ENCODE measurements around the gene TTLL8. TPM values are rescaled to one million over a fixed set of nuclear protein-coding genes. Genes with fewer than 3 reads are reported as not detected.
"Not testable (repeated sequence)": the region's sequence is repeated elsewhere in the genome, so short reads cannot be mapped to it uniquely, and the experiment has no call there.

TTLL8 gene
- polyA plus RNA-seq, 1 donor: not detected

- DNase-seq: no peak
Observed at GRCh38 chr22:50000587-50001387, 57.3 kb downstream of the TTLL8 start.

GRCh38 chr22:49999946-50000586 is 58.0 kb downstream of the TTLL8 start:
- DNase-seq: no peak

GRCh38 chr22:49999063-49999945 is 58.8 kb downstream of the TTLL8 start:
- DNase-seq: no peak

GRCh38 chr22:49998718-49999062 is 59.4 kb downstream of the TTLL8 start:
- no peak for DNase-seq

GRCh38 chr22:49997932-49998717 is 60.0 kb downstream of the TTLL8 start:
- DNase-seq: no peak

GRCh38 chr22:49997251-49997599 is 60.9 kb downstream of the TTLL8 start:
- no peak for DNase-seq

- no peak for DNase-seq
Observed at GRCh38 chr22:49996518-49997250, 61.4 kb downstream of the TTLL8 start.

GRCh38 chr22:49996119-49996517 is 62.0 kb downstream of the TTLL8 start:
- no peak for DNase-seq

GRCh38 chr22:49995361-49996118 is 62.6 kb downstream of the TTLL8 start:
- DNase-seq: no peak

- no peak for DNase-seq
Observed at GRCh38 chr22:49995041-49995360, 63.1 kb downstream of the TTLL8 start.

GRCh38 chr22:49994361-49995040 is 63.6 kb downstream of the TTLL8 start:
- DNase-seq: no peak

- no peak for DNase-seq
Observed at GRCh38 chr22:49993649-49994360, 64.3 kb downstream of the TTLL8 start.

- no peak for DNase-seq
Observed at GRCh38 chr22:49992921-49993648, 65.0 kb downstream of the TTLL8 start.

GRCh38 chr22:49991907-49992533 is 66.1 kb downstream of the TTLL8 start:
- DNase-seq: no peak

GRCh38 chr22:49991167-49991566 is 66.9 kb downstream of the TTLL8 start:
- DNase-seq: no peak

- not testable (repeated sequence) for DNase-seq
Observed at GRCh38 chr22:49989826-49990225, 68.3 kb downstream of the TTLL8 start.

GRCh38 chr22:49986325-49986724 is 71.8 kb downstream of the TTLL8 start:
- no peak for DNase-seq

- no peak for DNase-seq
Observed at GRCh38 chr22:49983148-49984042, 74.7 kb downstream of the TTLL8 start.
